K562 (cell line): ENCODE measurements around the gene GPN3. TPM values are rescaled to one million over a fixed set of nuclear protein-coding genes. Genes with fewer than 3 reads are reported as not detected.
A peak's percentile ranks its signal among the peaks of the same experiment; 100 is the strongest.
"Not testable (repeated sequence)": the region's sequence is repeated elsewhere in the genome, so short reads cannot be mapped to it uniquely, and the experiment has no call there.

ENCODE experiments used
- ATAC-seq: fragments of 200-7000 bp; cut with Tn5 transposase; 3 replicates; pipeline ENCODE4 v1.9.1; 2020; ENCODE audit warnings: moderate library complexity
- BruUV-seq: library from RNA; stranded (reverse); fragments of 400-500 nt; replicated peaks from 2 replicates; lab custom pipeline; 2021; lab: Mats Ljungman, UMichigan
- CTCF ChIA-PET: fragments of 300-600 bp; formaldehyde crosslinking; extraction: SDS; loops from one replicate; lab custom pipeline; 2021; ENCODE audit warnings: low intra/inter-chr PET ratio; lab: Yijun Ruan, JAX
- POLR2A ChIA-PET: fragments of 300-600, 350-650 bp; sonication (Branson Sonifier 250); formaldehyde crosslinking; extraction: SDS; loops from one replicate; lab custom pipeline; 2021; ENCODE audit warnings: antibody characterized with exemption, inconsistent platforms; lab: Yijun Ruan, JAX
- DNase-seq, 4 experiments: peaks; one replicate each; pipeline versions ENCODE4 v3.0.0 to v3.0.0-alpha.2; 2011 to 2018; ENCODE audit warnings: low spot score in 3 of 4, mixed read lengths in 3 of 4; ENCODE audit errors: extremely low read depth in 1 of 4
- FAIRE-seq: peaks from 2 replicates; lab custom pipeline; 2011; peaks lifted over from hg19 to GRCh38; lab: Jason Lieb, UNC
- H2AFZ ChIP-seq: 2 replicates; pipeline ENCODE4 v1.6.0; 2011; ENCODE audit warnings: low read depth, low read length, control low read depth, inconsistent platforms
- H3K27ac ChIP-seq: fragments of 200-600 bp; 3 replicates; pipeline ENCODE4 v1.8.0; 2011; ENCODE audit warnings: low read depth, mild to moderate bottlenecking, control low read depth, inconsistent platforms, low read length, moderate library complexity, mixed read lengths; ENCODE audit errors: extremely low read depth
- H3K27me3 ChIP-seq, 2 experiments: fragments of 300-600 bp in 1 of 2; 2 replicates in 1 of 2; 3 replicates in 1 of 2; pipeline versions ENCODE4 v1.6.0 to v1.8.0; 2011; ENCODE audit warnings: inconsistent platforms in 2 of 2, low read length in 2 of 2, mild to moderate bottlenecking in 1 of 2, mixed read lengths in 1 of 2, moderate library complexity in 1 of 2; ENCODE audit not compliant: control insufficient read depth in 2 of 2, insufficient read depth in 2 of 2
- H3K36me3 ChIP-seq: fragments of 300-600 bp; 3 replicates; pipeline ENCODE4 v1.8.0; 2011; ENCODE audit warnings: mild to moderate bottlenecking, low read length, inconsistent platforms; ENCODE audit not compliant: control insufficient read depth, insufficient read depth
- H3K4me1 ChIP-seq, 2 experiments: fragments of 200-600 bp in 1 of 2; replicated peaks in 1 of 2; 2 replicates in 1 of 2; 3 replicates in 1 of 2; pipeline versions ENCODE4 v1.5.1 to v1.8.0; 2011; ENCODE audit warnings: inconsistent platforms in 2 of 2, low read length in 2 of 2, mild to moderate bottlenecking in 1 of 2, mixed read lengths in 1 of 2, moderate library complexity in 1 of 2; ENCODE audit not compliant: control insufficient read depth in 2 of 2, insufficient read depth in 2 of 2
- H3K4me2 ChIP-seq: 2 replicates; pipeline ENCODE4 v1.6.1; 2011; ENCODE audit warnings: low read length, control low read depth, inconsistent platforms, mixed read lengths; ENCODE audit not compliant: insufficient read depth
- H3K4me3 ChIP-seq: fragments of 200-600 bp; sonication (generic), shearing (Covaris generic); 2 replicates; pipeline ENCODE4 v1.5.1; 2016; ENCODE audit warnings: control low read depth, inconsistent platforms
- H3K79me2 ChIP-seq: fragments of 200-600 bp; 3 replicates; pipeline ENCODE4 v1.8.0; 2011; ENCODE audit warnings: low read length, inconsistent platforms; ENCODE audit not compliant: control insufficient read depth, insufficient read depth
- H3K9ac ChIP-seq, 2 experiments: 2 replicates each; pipeline versions ENCODE4 v1.6.0 to v1.6.1; 2011; ENCODE audit warnings: low read depth in 2 of 2, low read length in 2 of 2, control low read depth in 1 of 2, inconsistent platforms in 1 of 2, mild to moderate bottlenecking in 1 of 2, mixed read lengths in 1 of 2; ENCODE audit not compliant: insufficient read depth in 1 of 2
- H3K9me1 ChIP-seq: one replicate; pipeline ENCODE4 v1.6.0; 2011; ENCODE audit warnings: inconsistent platforms, mild to moderate bottlenecking, low read length, moderate library complexity; ENCODE audit not compliant: control insufficient read depth, insufficient read depth
- H3K9me3 ChIP-seq: replicated peaks from 2 replicates; pipeline ENCODE4 v1.5.1; 2011; ENCODE audit warnings: low read depth, low read length, inconsistent platforms; ENCODE audit not compliant: control insufficient read depth, insufficient read depth
- H4K20me1 ChIP-seq: replicated peaks from 2 replicates; pipeline ENCODE4 v1.6.1; 2011; ENCODE audit warnings: low read length, inconsistent platforms, mixed read lengths; ENCODE audit not compliant: control insufficient read depth, insufficient read depth
- ARID1B ChIP-seq: fragments of 450-650 bp; IDR thresholded peaks from 2 replicates; pipeline ENCODE4 v1.6.1; 2016; ENCODE audit warnings: antibody characterized with exemption, mild to moderate bottlenecking, inconsistent platforms
- CEBPB ChIP-seq: fragments of 450-650 bp; IDR thresholded peaks from 2 replicates; pipeline ENCODE4 v1.6.1; 2016; ENCODE audit warnings: missing genetic modification characterization, missing compliant biosample characterization
- GATA2 ChIP-seq: sonication (generic); formaldehyde crosslinking; IDR thresholded peaks from 2 replicates; pipeline ENCODE4 v1.4.0; 2020; ENCODE audit warnings: mild to moderate bottlenecking, missing genetic modification reagents
- NR2C1 ChIP-seq, 2 experiments: fragments of 450-650 bp; IDR thresholded peaks; 2 replicates each; pipeline ENCODE4 v1.6.1; 2017; ENCODE audit warnings: mild to moderate bottlenecking in 2 of 2, antibody characterized with exemption in 1 of 2, inconsistent platforms in 1 of 2, missing compliant biosample characterization in 1 of 2, missing genetic modification characterization in 1 of 2
- NR2C2 ChIP-seq, 2 experiments: fragments of 200-800 bp in 1 of 2; sonication (Bioruptor generic) in 1 of 2; sonication (generic) in 1 of 2; formaldehyde crosslinking in 1 of 2; IDR thresholded peaks; 2 replicates each; pipeline versions ENCODE4 v1.6.1 to v1.8.0; 2016 to 2022; ENCODE audit warnings: mild to moderate bottlenecking in 1 of 2, missing compliant biosample characterization in 1 of 2, missing genetic modification characterization in 1 of 2, missing genetic modification reagents in 1 of 2
- THRAP3 ChIP-seq: fragments of 450-650 bp; IDR thresholded peaks from 2 replicates; pipeline ENCODE4 v1.6.1; 2016; ENCODE audit warnings: mild to moderate bottlenecking, inconsistent platforms, borderline replicate concordance
- TRIM24 ChIP-seq, 2 experiments: fragments of 450-650 bp; IDR thresholded peaks; 2 replicates each; pipeline ENCODE4 v1.6.1; 2016
- WGBS: fragments of 100-300 bp; shearing (Covaris generic); methylation state at CpG from one replicate; pipeline ENCODE4 v1.1.6; 2016; ENCODE audit warnings: low coverage, mixed read lengths; ENCODE audit not compliant: insufficient coverage; ENCODE audit errors: missing lambda C conversion rate; 5-methylcytosine and 5-hydroxymethylcytosine counted together
- in situ Hi-C: fragments of 300-500 bp; cut with MboI; formaldehyde crosslinking; loops from 4 replicates; pipeline ENCODE4 v1.15.0; 2018; ENCODE audit warnings: inconsistent platforms, mixed read lengths
- intact Hi-C: fragments of 100-400 bp; cut with micrococcal nuclease; formaldehyde crosslinking; loops from 2 replicates; pipeline ENCODE4 v1.14.2; 2022
- polyA plus RNA-seq, 8 experiments: library from polyadenylated mRNA; depleted of rRNA in 4 of 8; stranded (reverse) in 5 of 8; unstranded in 3 of 8; fragments of >200 nt; fragmentation: Nextera tagmentation in 2 of 8; fragmentation: Illumina TruSeq in 1 of 8; extraction: Ambion mirVana in 2 of 8; extraction: Trizol in 1 of 8; gene quantifications; 2 replicates each; pipeline versions ENCODE4 v1.2.1 to v1.2.3, GENCODE V29; 2011 to 2014; ENCODE audit warnings: inconsistent platforms in 1 of 8, missing spikeins in 1 of 8
- total RNA-seq, 7 experiments: library from RNA; depleted of rRNA in 6 of 7; stranded (reverse); fragments of >200 nt in 6 of 7; fragmentation: Illumina TruSeq in 2 of 7; extraction: Trizol in 2 of 7; gene quantifications; 2 replicates each; pipeline versions ENCODE4 v1.2.1 to v1.2.3, GENCODE V29; 2011 to 2021; ENCODE audit warnings: low replicate concordance in 1 of 7
- TF ChIP-seq, protein P1 (sequence below), 2 experiments: fragments of 250-450 bp in 1 of 2; fragments of 450-650 bp in 1 of 2; sonication (Bioruptor Pico) in 1 of 2; IDR thresholded peaks; 2 replicates each; pipeline versions ENCODE4 v1.6.1 to v1.8.0; 2016 to 2021; ENCODE audit warnings: mild to moderate bottlenecking in 2 of 2, moderate library complexity in 2 of 2, missing compliant biosample characterization in 1 of 2, missing genetic modification characterization in 1 of 2

The GPN3 gene
- total and polyA plus RNA-seq, 9 of the 15 experiments (the other 6 are each of a cell fraction or from before 2014, with no cell fraction given): 35.8 to 123 (median 64.2) TPM

DNA sequence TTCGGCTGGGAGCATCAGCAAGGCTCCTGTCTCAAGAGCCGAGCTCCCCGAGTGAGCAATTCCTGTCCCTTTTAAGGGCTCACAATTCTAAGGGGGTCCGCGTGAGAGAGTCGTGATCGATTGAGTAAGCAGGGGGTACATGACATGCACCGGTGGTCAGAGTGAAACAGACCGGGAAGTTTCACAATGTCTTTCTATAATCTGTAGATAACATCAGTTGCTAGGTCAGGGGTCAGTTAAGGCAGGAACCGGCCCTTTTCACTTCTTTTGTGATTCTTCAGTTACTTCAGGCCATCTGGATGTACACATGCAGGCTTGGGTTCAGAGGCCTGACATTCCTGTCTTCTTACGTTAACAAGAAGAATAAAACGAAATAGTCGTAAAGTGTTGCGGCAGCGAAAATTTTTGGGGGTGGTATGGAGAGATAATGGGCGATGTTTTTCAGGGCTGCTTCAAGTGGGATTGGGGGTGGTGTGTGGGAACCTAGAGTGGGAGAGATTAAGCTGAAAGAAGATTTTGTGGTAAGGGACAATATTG, 62.9 kb downstream of the GPN3 start:
- H3K4me3 ChIP-seq; BruUV-seq; H3K9me3 ChIP-seq; H3K27me3 ChIP-seq; FAIRE-seq; intact Hi-C loops; DNase-seq; H3K9me1 ChIP-seq; H3K9ac ChIP-seq; H4K20me1 ChIP-seq; in situ Hi-C loops; CTCF ChIA-PET; H3K4me2 ChIP-seq; ATAC-seq; TF ChIP-seq NR2C2 (CRISPR knock-in tag; IDR thresholded peaks at IDR 0.05): not testable (repeated sequence)
- Histone ChIP-seq H2AFZ (peak overlapping the region; percentile 100), H3K36me3 (peaks cover 14% of the 10 kb centered on the region), H3K27ac (peak overlapping the region; percentile 19; the same call in 1 of the 3 replicates), H3K4me1 (peaks cover 17 to 22% of the 10 kb centered on the region in 2 experiments; a peak in 4 of 5 replicates), H3K79me2 (peaks cover 36% of the 10 kb centered on the region)
- POLR2A ChIA-PET: interaction anchor here (0.9 to 2.0 kb wide), 2 partner anchors 16 to 26 kb away, joined by 3 to 9 read pairs; no protein-coding TSS in a partner anchor
- WGBS: 82% methylated on average over 12 of the region's 16 CpGs
- peak; percentile 51 for TF ChIP-seq CEBPB
- TF ChIP-seq THRAP3: 0 out of 2 replicates have a peak, but pooled peaks have one; percentile 54
- TF ChIP-seq NR2C2 (tag; IDR thresholded peaks at IDR 0.05): peak; percentile 23; the same call in 1 of the 2 replicates
- TF ChIP-seq, protein P1, sequence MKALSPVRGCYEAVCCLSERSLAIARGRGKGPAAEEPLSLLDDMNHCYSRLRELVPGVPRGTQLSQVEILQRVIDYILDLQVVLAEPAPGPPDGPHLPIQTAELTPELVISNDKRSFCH (CRISPR knock-in tag; IDR thresholded peaks at IDR 0.05): not testable (repeated sequence)
- TF ChIP-seq, protein P1 (tag; IDR thresholded peaks at IDR 0.05): 0 out of 2 replicates have a peak, but pooled peaks have one; percentile 29
- peak; percentile 85 for TF ChIP-seq NR2C1 (IDR thresholded peaks at IDR 0.05)
- peak; percentile 90 for TF ChIP-seq NR2C1 (tag; IDR thresholded peaks at IDR 0.05)
- TF ChIP-seq GATA2 (CRISPR knock-in tag): 0 out of 2 replicates have a peak, but pooled peaks have one; percentile 19
- TF ChIP-seq ARID1B: 0 out of 2 replicates have a peak, but pooled peaks have one; percentile 10
- TF ChIP-seq TRIM24 (IDR thresholded peaks at IDR 0.05): peak; percentile 46 to 54; a peak in 3 of 4 replicates
- TF ChIP-seq, all 486 proteins: peak for 8; not testable (repeated sequence) for 478
